Karpas-422 (cell line): Measurements from ENCODE around the gene UGT3A2. TPM values are rescaled to one million over a fixed set of nuclear protein-coding genes. Genes with fewer than 3 reads are reported as not detected.
A peak's percentile ranks its signal among the peaks of the same experiment; 100 is the strongest.

ENCODE experiments used
- DNase-seq: peaks from one replicate; pipeline ENCODE4 v3.0.0-alpha.2; 2015
- H2AFZ ChIP-seq: fragments of 200-600 bp; sonication (generic); 2 replicates; pipeline ENCODE4 v1.6.1; 2014; ENCODE audit warnings: antibody characterized with exemption, low read length, mixed read lengths
- H3K27ac ChIP-seq: fragments of 200-600 bp; sonication (generic); 2 replicates; pipeline ENCODE4 v1.5.1; 2014; ENCODE audit warnings: mild to moderate bottlenecking, low read length, moderate library complexity
- H3K27me3 ChIP-seq: fragments of 200-600 bp; sonication (generic); 2 replicates; pipeline ENCODE4 v1.6.1; 2014; ENCODE audit warnings: low read length, mixed read lengths
- H3K36me3 ChIP-seq: fragments of 200-600 bp; sonication (generic); 2 replicates; pipeline ENCODE4 v1.6.1; 2014; ENCODE audit warnings: low read length, mixed read lengths; ENCODE audit not compliant: insufficient read depth
- H3K4me1 ChIP-seq: fragments of 200-600 bp; sonication (generic); 2 replicates; pipeline ENCODE4 v1.6.1; 2014; ENCODE audit warnings: mild to moderate bottlenecking, low read length, mixed read lengths
- H3K4me2 ChIP-seq: fragments of 200-600 bp; sonication (generic); 2 replicates; pipeline ENCODE4 v1.6.1; 2014; ENCODE audit warnings: low read length, low read depth, mild to moderate bottlenecking; ENCODE audit not compliant: poor library complexity, severe bottlenecking
- H3K4me3 ChIP-seq: fragments of 200-600 bp; sonication (generic); 2 replicates; pipeline ENCODE4 v1.5.1; 2014; ENCODE audit warnings: mild to moderate bottlenecking, antibody characterized with exemption, low read length, mixed read lengths
- H3K79me2 ChIP-seq: fragments of 200-600 bp; sonication (generic); 2 replicates; pipeline ENCODE4 v1.6.1; 2014; ENCODE audit warnings: mild to moderate bottlenecking, low read length, mixed read lengths
- H3K9ac ChIP-seq: fragments of 200-600 bp; sonication (generic); 2 replicates; pipeline ENCODE4 v1.6.0; 2014; ENCODE audit warnings: low read length
- H3K9me2 ChIP-seq: fragments of 200-600 bp; sonication (generic), shearing (Covaris generic); replicated peaks from 2 replicates; pipeline ENCODE4 v1.6.0; 2014; ENCODE audit warnings: mild to moderate bottlenecking, low read length, moderate library complexity; ENCODE audit not compliant: insufficient read depth
- H3K9me3 ChIP-seq: fragments of 300-700, 200-600 bp; sonication (generic); 2 replicates; pipeline ENCODE4 v1.6.1; 2014; ENCODE audit warnings: low read length, mixed read lengths
- H4K20me1 ChIP-seq: fragments of 200-600 bp; sonication (generic); 2 replicates; pipeline ENCODE4 v1.6.1; 2014; ENCODE audit warnings: mild to moderate bottlenecking, antibody characterized with exemption, low read length, low read depth; ENCODE audit not compliant: insufficient read depth
- total RNA-seq: library from RNA; depleted of rRNA; stranded (reverse); fragments of >200 nt; shearing (Covaris generic); gene quantifications from 2 replicates; pipeline ENCODE4 v1.2.3, GENCODE V29; 2014; ENCODE audit warnings: low replicate concordance

Gene UGT3A2
- total RNA-seq, 1 experiment from 2014 or later: not detected

DNA sequence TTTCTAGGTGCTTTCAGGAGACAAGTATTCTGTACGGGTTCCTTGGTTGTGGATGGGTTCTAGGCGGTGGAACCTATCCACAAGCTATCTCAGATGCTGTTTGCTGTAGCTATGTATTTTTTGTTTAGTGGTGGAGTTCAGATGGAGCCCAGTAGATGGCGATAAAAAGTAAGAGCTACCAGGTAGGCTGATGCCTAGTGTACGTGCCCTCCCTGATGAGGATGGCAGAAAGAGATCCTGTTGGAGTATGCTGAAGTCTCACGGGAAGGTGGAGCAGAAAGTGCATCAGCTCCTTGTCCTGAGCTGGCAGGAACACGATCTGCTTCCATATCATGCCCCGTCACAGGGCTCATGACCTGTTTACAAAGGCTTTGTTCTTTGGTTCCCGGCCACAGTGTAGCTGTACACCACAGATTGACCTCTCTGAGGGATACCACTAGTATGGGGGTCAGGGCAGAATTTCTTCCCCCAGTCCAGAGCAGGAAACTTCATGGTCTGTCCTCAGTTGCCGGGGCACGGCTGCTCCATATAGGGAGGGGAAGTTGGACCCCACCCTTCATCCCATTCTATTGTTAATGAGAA lies 12.6 kb upstream of the UGT3A2 start:
- no peaks in the 10 kb centered on the region for H3K4me1 ChIP-seq
- H3K4me2 ChIP-seq: no peak overlapping the region
- no peaks in the 10 kb centered on the region for H3K36me3 ChIP-seq
- H4K20me1 ChIP-seq: no peaks in the 10 kb centered on the region
- peak; percentile 81 for DNase-seq
- H3K9ac ChIP-seq: no peak overlapping the region
- no peaks in the 10 kb centered on the region for H3K9me3 ChIP-seq
- no peak overlapping the region for H3K27ac ChIP-seq
- H2AFZ ChIP-seq: no peak overlapping the region
- no peak overlapping the region for H3K4me3 ChIP-seq
- no peaks in the 10 kb centered on the region for H3K79me2 ChIP-seq
- no peaks in the 10 kb centered on the region for H3K9me2 ChIP-seq
- H3K27me3 ChIP-seq: no peaks in the 10 kb centered on the region

DNA sequence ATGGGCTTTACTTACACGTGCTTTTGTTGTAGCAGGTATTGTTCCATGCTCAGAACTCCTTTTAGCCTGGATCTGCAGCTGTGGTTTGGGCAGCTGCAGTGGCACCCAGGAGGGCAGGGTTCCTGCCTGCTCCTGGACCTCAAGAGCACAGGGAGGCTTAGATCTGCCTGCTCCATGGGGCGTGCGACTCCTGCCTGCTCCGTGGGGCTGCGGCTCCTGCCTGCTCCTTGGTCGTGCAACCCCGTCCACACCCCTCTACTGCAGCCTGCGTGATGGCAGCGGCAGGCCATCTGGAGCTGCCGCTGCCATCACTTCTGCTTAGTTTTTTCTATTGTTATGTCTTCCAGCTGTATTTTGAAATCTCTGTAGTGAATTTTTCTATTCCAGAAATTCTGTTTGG lies 11.7 kb upstream of the UGT3A2 start:
- H3K36me3 ChIP-seq: no peaks in the 10 kb centered on the region
- H3K27me3 ChIP-seq: no peaks in the 10 kb centered on the region
- H3K27ac ChIP-seq: no peak overlapping the region
- H3K4me2 ChIP-seq: no peak overlapping the region
- no peaks in the 10 kb centered on the region for H3K79me2 ChIP-seq
- H3K4me3 ChIP-seq: no peak overlapping the region
- H3K9ac ChIP-seq: no peak overlapping the region
- H3K9me2 ChIP-seq: no peaks in the 10 kb centered on the region
- no peak overlapping the region for H2AFZ ChIP-seq
- H4K20me1 ChIP-seq: no peaks in the 10 kb centered on the region
- H3K4me1 ChIP-seq: no peaks in the 10 kb centered on the region
- H3K9me3 ChIP-seq: no peaks in the 10 kb centered on the region
- DNase-seq: no peak

DNA sequence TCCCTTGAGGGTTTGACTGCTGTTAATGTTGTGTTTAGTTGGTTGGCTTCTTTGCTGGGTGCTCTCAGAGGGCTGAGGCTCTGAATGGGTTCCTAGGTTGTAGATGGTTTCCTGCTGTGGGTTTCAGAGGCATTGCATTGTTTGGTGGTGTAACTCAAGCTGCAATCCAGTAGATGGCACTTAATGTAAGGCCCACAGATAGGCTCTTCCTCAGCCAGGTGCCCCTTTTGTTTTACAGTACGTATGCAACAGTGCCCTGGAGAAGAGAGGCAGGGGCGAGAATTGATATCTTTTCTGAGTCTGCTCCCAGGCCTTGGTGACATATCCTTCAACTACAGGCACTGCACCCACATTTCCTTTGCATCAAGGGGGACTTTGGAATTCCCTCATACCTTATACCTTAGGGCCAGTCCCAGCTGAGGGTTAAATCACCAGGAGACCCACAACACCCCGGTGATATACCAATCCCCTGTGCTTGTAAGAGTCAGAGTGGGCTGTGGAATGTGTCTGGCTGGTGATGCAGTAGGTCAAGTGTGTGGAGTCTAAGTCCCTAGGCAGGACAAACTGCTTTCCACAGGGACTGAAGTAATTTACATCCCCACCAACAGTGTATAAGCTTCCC lies 7.0 kb upstream of the UGT3A2 start:
- Histone ChIP-seq H3K4me3 (no peak overlapping the region), H3K9ac (no peak overlapping the region), H3K9me2 (no peaks in the 10 kb centered on the region), H3K27me3 (no peaks in the 10 kb centered on the region), H3K79me2 (no peaks in the 10 kb centered on the region), H3K36me3 (no peaks in the 10 kb centered on the region), H3K9me3 (no peaks in the 10 kb centered on the region), H3K4me1 (no peaks in the 10 kb centered on the region), H2AFZ (no peak overlapping the region), H3K4me2 (no peak overlapping the region), H3K27ac (no peak overlapping the region), H4K20me1 (no peaks in the 10 kb centered on the region)
- DNase-seq: peak; percentile 81

DNA sequence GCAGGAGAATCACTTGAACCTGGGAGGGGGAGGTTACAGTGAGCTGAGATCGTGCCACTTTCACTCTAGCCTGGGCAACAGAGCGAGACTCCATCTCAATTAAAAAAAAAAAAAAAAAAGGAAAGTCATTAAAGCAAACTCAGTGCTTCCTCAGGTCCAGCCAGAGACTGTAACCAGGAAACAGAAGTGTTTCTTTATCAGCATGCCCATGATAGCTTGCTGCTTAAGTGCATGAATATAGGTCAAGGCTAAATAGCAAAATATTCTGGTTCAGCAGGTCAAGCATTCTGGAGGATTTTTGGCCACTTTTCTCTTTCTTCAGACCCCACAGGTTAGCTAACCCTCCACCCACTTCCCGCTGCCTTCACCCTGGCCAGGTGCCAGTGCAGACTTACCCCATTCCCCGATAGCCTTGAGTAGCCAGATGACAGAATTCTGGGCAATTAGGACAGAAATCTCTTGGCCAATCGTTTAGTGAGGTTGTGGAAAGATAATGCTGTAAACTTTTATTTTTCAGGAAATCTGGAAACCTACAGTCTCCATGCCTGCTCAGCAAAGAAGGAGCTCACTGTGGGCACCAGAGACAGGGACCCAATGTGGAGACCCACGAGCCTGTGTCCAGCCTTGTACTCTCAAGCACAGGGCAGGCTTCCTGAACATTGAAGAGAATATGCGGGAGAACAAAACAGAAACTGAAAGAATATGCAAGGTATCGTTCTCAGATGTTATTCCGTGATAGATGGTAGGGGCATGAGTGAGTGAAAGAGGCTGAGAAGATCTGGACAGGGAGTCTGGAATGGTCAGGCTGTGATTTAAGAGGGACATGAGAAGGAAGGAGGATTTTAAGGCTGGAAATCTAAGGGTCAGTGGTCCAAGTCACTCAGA lies 4.2 kb upstream of the UGT3A2 start:
- H2AFZ ChIP-seq: no peak overlapping the region
- no peak overlapping the region for H3K4me3 ChIP-seq
- no peaks in the 10 kb centered on the region for H3K9me3 ChIP-seq

DNA sequence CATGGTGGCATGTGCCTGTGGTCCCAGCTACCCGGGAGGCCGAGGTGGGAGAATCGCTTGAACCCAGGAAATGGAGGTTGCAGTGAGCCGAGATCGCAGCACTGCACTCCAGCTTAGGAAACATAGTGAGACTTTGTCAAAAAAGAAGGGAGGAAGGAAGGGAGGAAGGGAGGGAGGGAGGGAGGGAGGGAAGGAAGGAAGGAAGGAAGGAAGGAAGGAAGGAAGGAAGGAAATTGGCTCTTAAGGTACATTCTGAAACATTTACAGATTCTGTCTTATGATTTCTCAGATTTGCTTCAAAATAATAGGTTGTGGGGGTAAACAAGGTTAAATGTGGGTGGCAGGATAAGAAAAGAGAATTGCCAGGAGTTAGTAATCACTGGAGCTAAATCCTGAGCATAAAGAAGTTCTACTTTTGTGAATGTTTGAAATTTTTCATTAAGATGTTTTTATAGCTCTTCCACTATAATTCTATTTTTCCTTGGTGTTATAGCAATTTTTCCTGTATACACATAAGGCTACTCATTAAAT lies 2.1 kb upstream of the UGT3A2 start:
- H3K9me2 ChIP-seq: no peaks in the 10 kb centered on the region
- H3K4me3 ChIP-seq: no peak overlapping the region
- H3K9ac ChIP-seq: no peak overlapping the region
- no peaks in the 10 kb centered on the region for H4K20me1 ChIP-seq
- DNase-seq: peak; percentile 6
- H3K27ac ChIP-seq: no peak overlapping the region
- H3K4me1 ChIP-seq: no peaks in the 10 kb centered on the region
- H3K9me3 ChIP-seq: no peaks in the 10 kb centered on the region
- H3K27me3 ChIP-seq: no peaks in the 10 kb centered on the region
- no peak overlapping the region for H3K4me2 ChIP-seq
- H3K79me2 ChIP-seq: no peaks in the 10 kb centered on the region
- no peak overlapping the region for H2AFZ ChIP-seq
- H3K36me3 ChIP-seq: no peaks in the 10 kb centered on the region

More for the DNA sequence above, 4.2 kb upstream of the UGT3A2 start:
- no peaks in the 10 kb centered on the region for H3K27me3 ChIP-seq
- H3K36me3 ChIP-seq: no peaks in the 10 kb centered on the region
- no peaks in the 10 kb centered on the region for H3K9me2 ChIP-seq
- H3K4me1 ChIP-seq: no peaks in the 10 kb centered on the region
- no peak overlapping the region for H3K27ac ChIP-seq
- no peaks in the 10 kb centered on the region for H4K20me1 ChIP-seq
- no peak for DNase-seq
- no peaks in the 10 kb centered on the region for H3K79me2 ChIP-seq
- H3K4me2 ChIP-seq: no peak overlapping the region
- H3K9ac ChIP-seq: no peak overlapping the region

DNA sequence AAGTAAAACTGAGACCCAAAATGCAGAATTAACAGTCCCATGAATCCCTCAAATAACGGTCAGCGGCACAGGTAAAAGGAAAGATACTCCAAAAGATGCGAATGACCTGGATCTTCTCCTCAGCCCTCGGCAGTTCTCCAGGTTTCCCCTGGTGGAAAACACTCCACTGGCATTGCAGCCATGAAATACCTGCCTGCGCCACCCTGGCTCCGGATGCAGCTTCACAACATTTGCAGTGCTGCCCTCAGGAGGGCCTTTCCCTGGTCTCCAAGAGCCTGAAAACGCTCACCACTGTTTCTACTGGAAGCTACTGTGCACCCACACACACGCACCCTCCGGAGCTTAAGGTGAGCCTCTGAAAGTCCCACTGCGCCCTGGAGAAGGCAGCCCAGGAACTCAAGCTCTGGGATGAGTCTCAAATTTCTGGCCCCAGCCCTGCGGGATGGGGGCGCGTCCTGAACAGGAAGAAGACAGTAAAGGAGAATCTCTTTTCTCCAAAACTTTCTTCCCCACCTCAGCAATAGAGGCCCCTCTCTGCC lies 612 bp downstream of the UGT3A2 start:
- Histone ChIP-seq H3K79me2 (no peaks in the 10 kb centered on the region), H3K4me3 (no peak overlapping the region), H2AFZ (no peak overlapping the region), H3K27ac (no peak overlapping the region), H3K9me2 (no peaks in the 10 kb centered on the region), H3K27me3 (no peaks in the 10 kb centered on the region), H3K9me3 (no peaks in the 10 kb centered on the region), H3K36me3 (no peaks in the 10 kb centered on the region), H3K4me2 (no peak overlapping the region), H4K20me1 (no peaks in the 10 kb centered on the region), H3K4me1 (no peaks in the 10 kb centered on the region), H3K9ac (no peak overlapping the region)
- no peak for DNase-seq

DNA sequence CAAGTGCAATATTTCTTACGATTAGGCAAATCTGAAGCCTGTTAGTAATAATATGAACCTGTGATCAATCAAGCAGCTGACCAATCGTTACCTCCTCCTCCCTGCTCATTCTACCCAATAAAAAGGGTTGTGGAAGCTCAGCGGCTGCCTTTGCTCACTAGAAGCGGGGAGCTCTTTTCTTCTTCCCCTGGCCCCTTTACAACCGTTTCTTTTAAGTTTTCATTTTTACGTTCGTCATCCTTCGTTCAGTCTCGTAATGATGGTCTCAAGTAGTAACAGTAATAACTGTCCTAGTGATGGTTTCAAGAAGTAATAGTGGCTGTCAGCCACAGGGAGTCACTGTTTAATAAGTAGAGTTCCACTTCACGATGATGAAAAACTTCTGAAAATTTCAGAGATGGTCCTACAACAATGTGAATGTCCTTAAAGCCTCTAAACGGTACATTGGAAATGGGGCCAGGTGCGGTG lies 6.2 kb downstream of the UGT3A2 start:
- Histone ChIP-seq H3K4me1 (no peaks in the 10 kb centered on the region), H3K27ac (no peak overlapping the region), H3K4me2 (no peak overlapping the region), H4K20me1 (no peaks in the 10 kb centered on the region), H3K36me3 (no peaks in the 10 kb centered on the region), H3K4me3 (no peak overlapping the region), H2AFZ (no peak overlapping the region), H3K9ac (no peak overlapping the region), H3K9me3 (no peaks in the 10 kb centered on the region), H3K9me2 (no peaks in the 10 kb centered on the region), H3K27me3 (no peaks in the 10 kb centered on the region), H3K79me2 (no peaks in the 10 kb centered on the region)
- peak; percentile 64 for DNase-seq
